D721Med (cell line): ENCODE measurements around the gene PLEKHH1.

Source experiments
- DNase-seq: peaks from one replicate; pipeline ENCODE4 v3.0.0; 2011; ENCODE audit warnings: low spot score; ENCODE audit not compliant: insufficient read length
- FAIRE-seq: peaks from 2 replicates; lab custom pipeline; 2011; peaks lifted over from hg19 to GRCh38; lab: Jason Lieb, UNC
- CTCF ChIP-seq: IDR thresholded peaks from 2 replicates; pipeline ENCODE4 v1.5.1; 2012; ENCODE audit warnings: mild to moderate bottlenecking, control low read depth; ENCODE audit not compliant: insufficient read depth; ENCODE audit errors: missing control alignments

The PLEKHH1 gene

GRCh38 chr14:67490196-67490595 is 42.9 kb upstream of the PLEKHH1 start:
- no peak for FAIRE-seq

DNA sequence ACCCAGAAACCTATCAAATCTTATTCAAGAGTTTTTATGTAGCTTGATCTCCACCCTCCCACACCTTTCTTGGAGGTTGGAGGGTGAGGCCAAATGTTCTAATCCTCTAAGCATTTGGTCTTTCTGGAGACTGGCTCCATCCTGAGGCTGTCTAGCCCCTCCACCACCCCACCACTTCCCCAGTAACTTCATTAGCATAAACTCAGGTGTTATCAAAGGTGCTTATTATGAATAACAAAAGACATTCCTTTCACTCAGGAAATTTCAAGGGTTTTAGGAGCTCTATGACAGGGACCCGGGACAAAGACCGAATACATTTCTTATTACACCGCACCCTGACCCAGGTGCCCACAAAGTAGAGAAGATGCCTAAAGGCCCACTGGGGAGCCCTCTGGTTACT is 41.8 kb upstream of the PLEKHH1 start:
- no peak for FAIRE-seq
- TF ChIP-seq CTCF = no peak
- DNase-seq = no peak

More at GRCh38 chr14:67490196-67490595, 42.9 kb upstream of the PLEKHH1 start:
- no peak for DNase-seq
- no peak for TF ChIP-seq CTCF

DNA sequence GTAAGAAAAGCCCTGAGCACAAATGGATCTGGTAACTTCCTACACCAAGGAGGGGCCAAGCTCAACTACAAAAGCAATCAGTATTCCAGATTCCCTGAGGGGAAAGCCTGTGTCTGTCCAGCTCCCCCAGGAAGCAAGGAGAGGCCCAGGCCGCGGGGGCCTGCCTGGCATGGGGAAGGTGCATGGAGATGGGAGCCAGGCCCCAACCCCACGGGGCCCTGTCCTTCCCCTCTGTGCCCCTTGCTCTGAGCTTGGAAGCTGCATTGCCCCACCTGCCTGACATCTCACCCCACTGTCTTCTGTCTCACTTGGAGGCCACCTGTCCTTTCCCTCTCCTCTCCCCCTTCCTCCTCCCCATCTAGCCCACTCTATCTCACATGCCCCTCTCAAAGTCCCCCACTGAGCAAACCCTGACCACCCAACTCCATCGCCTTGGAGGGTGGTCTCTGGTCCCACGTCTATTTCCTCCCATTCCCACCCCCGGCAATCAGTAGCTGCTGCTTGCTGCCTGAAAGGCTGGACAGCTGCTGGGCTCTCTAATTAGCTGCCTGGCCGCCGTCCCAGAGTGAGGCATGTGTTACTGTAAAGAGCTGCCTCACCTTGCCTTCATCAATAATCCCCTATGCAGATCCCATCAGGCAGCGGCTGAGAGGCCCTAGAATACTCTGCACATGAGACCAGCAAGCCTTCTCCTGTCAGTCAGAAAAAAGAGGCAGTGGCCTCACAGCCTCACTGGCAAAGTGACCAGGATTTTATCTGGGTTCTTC is 41.2 kb upstream of the PLEKHH1 start:
- TF ChIP-seq CTCF = no peak
- DNase-seq (no peak), FAIRE-seq (no peak)

- no peak for DNase-seq
- TF ChIP-seq CTCF = no peak
- FAIRE-seq = no peak
These were observed 40.6 kb upstream of the PLEKHH1 start for GRCh38 chr14:67492538-67492937.

DNA sequence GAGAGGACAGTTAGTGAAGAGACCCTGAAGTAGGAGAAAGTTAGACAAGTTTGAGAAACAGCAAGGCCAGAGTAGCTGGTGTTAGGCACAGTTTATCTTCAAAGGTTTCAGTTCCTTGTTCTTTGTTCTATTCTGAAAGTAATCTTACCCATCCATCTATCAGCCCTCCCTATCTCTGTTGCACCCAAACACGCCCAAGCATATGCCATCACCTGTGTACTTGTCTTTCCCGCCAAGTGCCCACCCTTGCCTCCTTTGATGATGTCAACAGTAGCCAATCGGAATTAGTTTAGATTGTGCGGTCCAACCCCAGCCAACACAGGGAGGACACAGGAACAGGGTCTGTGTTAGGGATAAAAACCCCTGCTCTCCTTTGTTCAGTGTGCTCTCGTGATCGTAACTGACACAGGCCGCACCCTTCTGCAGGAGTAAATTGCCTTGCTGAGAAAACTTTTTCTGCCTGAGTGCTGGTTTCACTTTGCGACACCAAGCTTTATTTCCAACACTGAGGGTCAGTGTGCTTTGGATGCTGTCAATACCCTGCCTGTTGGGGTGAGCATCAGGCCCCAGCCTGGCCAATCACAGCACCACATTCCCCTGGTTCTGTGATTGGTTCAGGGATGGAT is 39.9 kb upstream of the PLEKHH1 start:
- no peak for DNase-seq
- FAIRE-seq = no peak
- TF ChIP-seq CTCF = no peak

GRCh38 chr14:67495827-67496226 is 37.3 kb upstream of the PLEKHH1 start:
- no peak for DNase-seq
- FAIRE-seq = no peak
- TF ChIP-seq CTCF = no peak

DNA sequence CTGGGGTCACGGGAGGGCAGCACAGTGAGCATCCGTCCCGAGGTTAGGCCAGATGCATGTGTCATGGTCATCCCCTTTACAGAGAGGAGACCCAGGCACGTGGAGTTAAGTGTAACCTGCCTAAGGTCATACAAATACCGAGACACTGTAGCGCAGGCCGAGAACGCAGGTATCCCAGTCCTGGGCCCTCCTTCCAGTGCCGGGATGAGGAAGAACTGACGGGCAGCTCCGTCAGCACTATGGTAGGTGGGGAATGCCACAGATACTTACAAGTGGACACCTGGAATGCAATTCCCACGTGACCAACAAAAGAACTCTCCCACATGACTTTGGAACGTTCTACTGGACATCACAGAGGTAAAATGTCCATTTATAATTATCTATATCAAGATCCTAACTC is 35.9 kb upstream of the PLEKHH1 start:
- no peak for FAIRE-seq
- TF ChIP-seq CTCF = no peak
- no peak for DNase-seq
